ENCODE data around the gene NR1D1. TPM values are rescaled to one million over a fixed set of nuclear protein-coding genes. Genes with fewer than 3 reads are reported as not detected.

The NR1D1 gene
- total and polyA plus RNA-seq, 2 of the 13 experiments (the other 11 are each of a cell fraction or from before 2014, with no cell fraction given) = 2.1 to 2.7 TPM

- TF ChIP-seq, protein P1, sequence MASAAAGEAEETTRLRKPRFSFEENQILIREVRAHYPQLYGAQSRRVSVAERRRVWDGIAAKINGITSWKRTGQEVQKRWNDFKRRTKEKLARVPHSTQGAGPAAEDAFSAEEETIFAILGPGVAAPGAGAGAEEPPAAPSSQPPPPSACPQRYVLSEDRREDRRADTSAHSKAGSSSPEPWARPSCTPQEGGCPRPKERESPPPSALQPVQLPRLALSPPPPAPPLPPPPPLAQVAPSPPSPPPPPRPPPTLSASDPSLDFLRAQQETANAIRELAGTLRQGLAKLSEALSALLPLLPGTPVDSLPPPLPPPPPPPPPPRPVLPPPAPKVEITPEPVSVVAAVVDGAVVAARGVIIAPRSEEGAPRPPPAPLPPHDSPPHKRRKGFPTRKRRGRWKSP (CRISPR knock-in tag; IDR thresholded peaks at IDR 0.05) = peak; percentile 28; the same call in 1 of the 2 replicates
- TF ChIP-seq ZNF563 (CRISPR knock-in tag; IDR thresholded peaks at IDR 0.05) = no peak
- peak; percentile 84 for TF ChIP-seq TFE3 (CRISPR knock-in tag; IDR thresholded peaks at IDR 0.05)
- no peak for TF ChIP-seq FOXP1 (IDR thresholded peaks at IDR 0.05)
- peak; percentile 8; the same call in 1 of the 2 replicates for TF ChIP-seq FOXP1 (CRISPR knock-in tag; IDR thresholded peaks at IDR 0.05)
- TF ChIP-seq RELA (CRISPR knock-in tag; IDR thresholded peaks at IDR 0.05) = peak; percentile 78; the same call in 1 of the 2 replicates
- peak; percentile 40; the same call in 1 of the 2 replicates for TF ChIP-seq STAT5B (CRISPR knock-in tag; IDR thresholded peaks at IDR 0.05)
- TF ChIP-seq, protein P2, sequence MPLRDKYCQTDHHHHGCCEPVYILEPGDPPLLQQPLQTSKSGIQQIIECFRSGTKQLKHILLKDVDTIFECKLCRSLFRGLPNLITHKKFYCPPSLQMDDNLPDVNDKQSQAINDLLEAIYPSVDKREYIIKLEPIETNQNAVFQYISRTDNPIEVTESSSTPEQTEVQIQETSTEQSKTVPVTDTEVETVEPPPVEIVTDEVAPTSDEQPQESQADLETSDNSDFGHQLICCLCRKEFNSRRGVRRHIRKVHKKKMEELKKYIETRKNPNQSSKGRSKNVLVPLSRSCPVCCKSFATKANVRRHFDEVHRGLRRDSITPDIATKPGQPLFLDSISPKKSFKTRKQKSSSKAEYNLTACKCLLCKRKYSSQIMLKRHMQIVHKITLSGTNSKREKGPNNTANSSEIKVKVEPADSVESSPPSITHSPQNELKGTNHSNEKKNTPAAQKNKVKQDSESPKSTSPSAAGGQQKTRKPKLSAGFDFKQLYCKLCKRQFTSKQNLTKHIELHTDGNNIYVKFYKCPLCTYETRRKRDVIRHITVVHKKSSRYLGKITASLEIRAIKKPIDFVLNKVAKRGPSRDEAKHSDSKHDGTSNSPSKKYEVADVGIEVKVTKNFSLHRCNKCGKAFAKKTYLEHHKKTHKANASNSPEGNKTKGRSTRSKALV (CRISPR knock-in tag; IDR thresholded peaks at IDR 0.05) = 0 out of 2 replicates have a peak, but pooled peaks have one; percentile 49
- TF ChIP-seq, protein P3, sequence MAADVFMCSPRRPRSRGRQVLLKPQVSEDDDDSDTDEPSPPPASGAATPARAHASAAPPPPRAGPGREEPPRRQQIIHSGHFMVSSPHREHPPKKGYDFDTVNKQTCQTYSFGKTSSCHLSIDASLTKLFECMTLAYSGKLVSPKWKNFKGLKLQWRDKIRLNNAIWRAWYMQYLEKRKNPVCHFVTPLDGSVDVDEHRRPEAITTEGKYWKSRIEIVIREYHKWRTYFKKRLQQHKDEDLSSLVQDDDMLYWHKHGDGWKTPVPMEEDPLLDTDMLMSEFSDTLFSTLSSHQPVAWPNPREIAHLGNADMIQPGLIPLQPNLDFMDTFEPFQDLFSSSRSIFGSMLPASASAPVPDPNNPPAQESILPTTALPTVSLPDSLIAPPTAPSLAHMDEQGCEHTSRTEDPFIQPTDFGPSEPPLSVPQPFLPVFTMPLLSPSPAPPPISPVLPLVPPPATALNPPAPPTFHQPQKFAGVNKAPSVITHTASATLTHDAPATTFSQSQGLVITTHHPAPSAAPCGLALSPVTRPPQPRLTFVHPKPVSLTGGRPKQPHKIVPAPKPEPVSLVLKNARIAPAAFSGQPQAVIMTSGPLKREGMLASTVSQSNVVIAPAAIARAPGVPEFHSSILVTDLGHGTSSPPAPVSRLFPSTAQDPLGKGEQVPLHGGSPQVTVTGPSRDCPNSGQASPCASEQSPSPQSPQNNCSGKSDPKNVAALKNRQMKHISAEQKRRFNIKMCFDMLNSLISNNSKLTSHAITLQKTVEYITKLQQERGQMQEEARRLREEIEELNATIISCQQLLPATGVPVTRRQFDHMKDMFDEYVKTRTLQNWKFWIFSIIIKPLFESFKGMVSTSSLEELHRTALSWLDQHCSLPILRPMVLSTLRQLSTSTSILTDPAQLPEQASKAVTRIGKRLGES (CRISPR knock-in tag; IDR thresholded peaks at IDR 0.05; ENCODE audit: borderline replicate concordance) = no peak
- TF ChIP-seq DPF2 (CRISPR knock-in tag; IDR thresholded peaks at IDR 0.05; ENCODE audit: borderline replicate concordance, low read depth) = peak; percentile 59; the same call in 1 of the 2 replicates
- 0 out of 2 replicates have a peak, but pooled peaks have one; percentile 41 for TF ChIP-seq HHEX (CRISPR knock-in tag; IDR thresholded peaks at IDR 0.05)
- peak; percentile 52; the same call in 1 of the 2 replicates for TF ChIP-seq KDM5A (IDR thresholded peaks at IDR 0.05; ENCODE audit: borderline replicate concordance, low read length)
- TF ChIP-seq ZFP82 (CRISPR knock-in tag; IDR thresholded peaks at IDR 0.05; ENCODE audit: borderline replicate concordance) = 0 out of 2 replicates have a peak, but pooled peaks have one; percentile 27
- TF ChIP-seq RAD51 (IDR thresholded peaks at IDR 0.05; ENCODE audit: borderline replicate concordance) = no peak
- TF ChIP-seq CEBPB (IDR thresholded peaks at IDR 0.05; ENCODE audit: borderline replicate concordance, low read depth, low read length) = no peak
- TF ChIP-seq ZFP90 (CRISPR knock-in tag; IDR thresholded peaks at IDR 0.05; ENCODE audit: borderline replicate concordance) = peak; percentile 91; the same call in 1 of the 2 replicates
- peak; percentile 89; the same call in 1 of the 2 replicates for TF ChIP-seq ZNF34 (CRISPR knock-in tag; IDR thresholded peaks at IDR 0.05; ENCODE audit: borderline replicate concordance)
- TF ChIP-seq ATF7-NPFF (CRISPR knock-in tag; IDR thresholded peaks at IDR 0.05; ENCODE audit: low read depth) = peak; percentile 48; the same call in 1 of the 2 replicates
- TF ChIP-seq MYNN (CRISPR knock-in tag; IDR thresholded peaks at IDR 0.05; ENCODE audit: low read depth) = 0 out of 2 replicates have a peak, but pooled peaks have one; percentile 27
- TF ChIP-seq MXI1 (IDR thresholded peaks at IDR 0.05; ENCODE audit: borderline replicate concordance, low read depth, low read length) = peak; percentile 26; the same call in 1 of the 3 replicates
- TF ChIP-seq ATAD3A (CRISPR knock-in tag; IDR thresholded peaks at IDR 0.05) = 0 out of 2 replicates have a peak, but pooled peaks have one; percentile 26
- peak; percentile 79; the same call in 1 of the 2 replicates for TF ChIP-seq ZNF205 (CRISPR knock-in tag; IDR thresholded peaks at IDR 0.05)
Observed at GRCh38 chr17:40111221-40112128, 11.1 kb upstream of the NR1D1 start (continued).
